PC-9 (cell line): ENCODE results near the gene LONP2.
"Not testable (repeated sequence)": the region's sequence is repeated elsewhere in the genome, so short reads cannot be mapped to it uniquely, and the experiment has no call there.

ENCODE experiments used
- EZH2 ChIP-seq: fragments of 200-600 bp; sonication (generic); IDR thresholded peaks from 2 replicates; pipeline ENCODE4 v1.8.0; 2017; ENCODE audit warnings: antibody characterized with exemption, low read depth
- TF ChIP-seq, protein P1 (sequence below): fragments of 200-600 bp; sonication (generic); conservative IDR thresholded peaks from 2 replicates; pipeline ENCODE4 v1.6.1; 2017; ENCODE audit warnings: mixed run types, antibody characterized with exemption, mild to moderate bottlenecking, moderate library complexity

DNA sequence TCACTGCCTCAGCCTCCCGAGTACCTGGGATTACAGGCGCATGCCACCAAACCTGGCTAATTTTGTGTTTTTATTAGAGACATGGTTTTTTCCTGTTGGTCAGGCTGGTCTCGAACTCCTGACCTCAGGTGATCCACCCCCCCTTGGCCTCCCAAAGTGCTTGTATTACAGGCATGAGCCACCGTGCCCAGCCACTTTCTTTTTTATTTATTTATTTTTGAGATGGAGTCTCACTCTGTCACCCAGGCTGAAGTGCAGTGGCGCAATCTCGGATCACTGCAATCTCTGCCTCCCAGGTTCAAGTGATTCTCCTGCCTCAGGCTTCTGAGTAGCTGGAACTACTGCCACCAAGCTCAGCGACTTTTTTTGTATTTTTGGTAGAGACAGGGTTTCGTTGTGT is 158.4 kb downstream of the LONP2 start:
- TF ChIP-seq, protein P1, sequence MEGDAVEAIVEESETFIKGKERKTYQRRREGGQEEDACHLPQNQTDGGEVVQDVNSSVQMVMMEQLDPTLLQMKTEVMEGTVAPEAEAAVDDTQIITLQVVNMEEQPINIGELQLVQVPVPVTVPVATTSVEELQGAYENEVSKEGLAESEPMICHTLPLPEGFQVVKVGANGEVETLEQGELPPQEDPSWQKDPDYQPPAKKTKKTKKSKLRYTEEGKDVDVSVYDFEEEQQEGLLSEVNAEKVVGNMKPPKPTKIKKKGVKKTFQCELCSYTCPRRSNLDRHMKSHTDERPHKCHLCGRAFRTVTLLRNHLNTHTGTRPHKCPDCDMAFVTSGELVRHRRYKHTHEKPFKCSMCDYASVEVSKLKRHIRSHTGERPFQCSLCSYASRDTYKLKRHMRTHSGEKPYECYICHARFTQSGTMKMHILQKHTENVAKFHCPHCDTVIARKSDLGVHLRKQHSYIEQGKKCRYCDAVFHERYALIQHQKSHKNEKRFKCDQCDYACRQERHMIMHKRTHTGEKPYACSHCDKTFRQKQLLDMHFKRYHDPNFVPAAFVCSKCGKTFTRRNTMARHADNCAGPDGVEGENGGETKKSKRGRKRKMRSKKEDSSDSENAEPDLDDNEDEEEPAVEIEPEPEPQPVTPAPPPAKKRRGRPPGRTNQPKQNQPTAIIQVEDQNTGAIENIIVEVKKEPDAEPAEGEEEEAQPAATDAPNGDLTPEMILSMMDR: not testable (repeated sequence)
- TF ChIP-seq EZH2: not testable (repeated sequence)
